ENCODE measurements around the gene KRTAP17-1.
"Not testable (repeated sequence)": the region's sequence is repeated elsewhere in the genome, so short reads cannot be mapped to it uniquely, and the experiment has no call there.

Gene KRTAP17-1

DNA sequence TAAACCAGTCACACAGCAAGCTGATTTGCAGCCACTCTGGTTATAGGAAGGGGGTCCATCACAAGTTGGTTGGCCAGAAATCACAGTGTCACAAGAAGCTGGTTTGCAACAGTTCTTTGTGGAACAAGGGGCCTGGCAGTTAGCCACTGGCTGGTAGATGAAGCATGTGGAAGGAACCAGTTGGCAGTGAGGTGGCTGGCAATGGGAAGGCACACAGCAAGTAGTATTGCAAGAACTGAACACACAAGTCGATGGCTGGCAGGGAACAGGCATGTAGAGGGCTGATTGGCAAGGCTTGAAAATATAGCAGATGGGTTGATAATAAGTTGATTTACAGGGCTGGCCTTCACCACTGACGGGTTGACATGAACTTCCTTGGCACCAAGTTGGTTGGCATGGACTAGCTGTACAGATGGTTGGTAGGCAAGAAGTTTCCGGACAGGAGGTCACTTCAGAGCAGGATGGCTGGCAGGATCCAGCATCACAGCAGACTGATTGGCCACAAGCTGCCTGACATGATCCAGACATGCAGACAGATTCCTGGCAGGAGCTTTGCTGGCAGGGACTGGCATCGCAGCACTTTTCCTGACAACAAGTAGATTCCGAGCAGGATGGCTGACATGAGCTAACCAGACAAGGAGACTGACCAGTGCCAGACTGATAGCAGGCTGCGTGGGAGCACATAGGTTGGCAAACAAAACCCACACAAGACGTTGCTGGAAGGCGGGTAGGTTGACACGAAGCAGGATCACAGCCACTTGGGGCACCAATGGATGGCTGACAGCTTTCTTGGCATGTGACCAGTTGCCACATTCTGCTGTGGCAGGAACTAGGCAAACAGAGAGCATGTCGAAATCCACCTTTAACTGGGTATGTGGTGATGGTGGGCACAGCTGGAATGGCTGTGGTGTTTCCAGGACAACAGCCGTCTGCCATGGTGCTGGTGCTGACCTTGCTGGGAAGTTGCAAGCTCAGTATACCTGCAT lies 13.3 kb downstream of the KRTAP17-1 start, which contains the start of gene KRTAP29-1:
Gene KRTAP29-1 (minus strand): TSS at position 936 of the 986 bp plus-strand sequence. CDS start 0 bp downstream, at position 936.
- DNase-seq = no peak

DNA sequence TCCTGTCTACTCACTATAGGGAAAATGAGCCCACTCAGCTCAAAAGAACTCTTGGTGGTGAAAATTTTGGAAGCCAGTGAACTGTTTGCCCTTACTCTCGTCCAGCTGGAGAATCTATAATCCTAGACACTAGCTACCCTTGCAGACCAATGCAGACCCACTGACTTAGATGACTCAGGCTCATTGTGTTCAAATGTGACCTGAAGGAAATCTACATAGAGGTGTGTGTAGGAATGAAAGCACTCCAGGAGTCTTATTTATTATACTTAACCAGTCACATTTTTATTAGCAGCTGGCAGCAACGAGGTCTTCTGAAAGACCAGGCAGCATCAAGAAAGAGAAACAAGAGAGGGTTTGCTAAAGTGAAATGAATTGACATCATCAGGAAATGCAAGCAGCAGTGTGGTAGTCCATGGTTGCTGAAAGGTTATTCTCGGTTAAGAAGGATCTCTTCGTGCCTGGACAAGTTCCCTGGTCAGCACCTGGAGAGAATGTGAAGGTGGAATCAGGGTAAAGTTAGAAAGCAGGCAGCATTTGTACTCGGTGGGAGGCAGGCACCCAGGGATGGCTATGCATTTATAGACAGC lies 14.2 kb downstream of the KRTAP17-1 start:
- DNase-seq = no peak

DNA sequence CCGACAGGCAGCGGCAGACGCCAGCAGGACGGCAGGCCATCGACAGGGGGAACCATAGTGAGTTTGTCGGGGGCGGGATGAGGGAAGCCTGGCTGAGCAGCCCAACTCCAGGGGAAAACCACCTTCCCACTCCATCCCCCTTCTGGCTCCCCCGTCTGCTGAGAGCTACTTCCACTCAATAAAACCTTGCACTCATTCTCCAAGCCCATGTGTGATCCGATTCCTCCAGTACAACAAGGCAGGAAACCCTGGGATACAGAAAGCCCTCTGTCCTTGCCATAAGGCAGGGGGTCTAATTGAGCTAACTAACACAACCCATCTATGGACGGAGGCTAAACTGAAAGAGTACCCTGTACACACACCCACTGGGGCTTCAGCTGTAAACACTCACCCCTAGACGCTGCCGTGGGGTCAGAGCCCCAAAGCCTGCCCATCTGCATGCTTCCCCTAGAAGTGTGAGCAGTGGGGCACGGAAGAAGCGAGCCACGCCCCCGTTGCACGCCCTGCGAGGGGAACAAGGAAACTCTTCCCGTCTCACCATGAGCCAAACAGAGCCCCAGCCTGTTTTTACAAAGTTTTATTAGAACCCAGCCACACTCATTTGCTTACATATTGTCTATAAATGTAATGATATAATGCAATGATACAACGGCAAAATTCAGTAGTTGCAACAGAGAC lies 16.9 kb downstream of the KRTAP17-1 start:
- no peak for DNase-seq

DNA sequence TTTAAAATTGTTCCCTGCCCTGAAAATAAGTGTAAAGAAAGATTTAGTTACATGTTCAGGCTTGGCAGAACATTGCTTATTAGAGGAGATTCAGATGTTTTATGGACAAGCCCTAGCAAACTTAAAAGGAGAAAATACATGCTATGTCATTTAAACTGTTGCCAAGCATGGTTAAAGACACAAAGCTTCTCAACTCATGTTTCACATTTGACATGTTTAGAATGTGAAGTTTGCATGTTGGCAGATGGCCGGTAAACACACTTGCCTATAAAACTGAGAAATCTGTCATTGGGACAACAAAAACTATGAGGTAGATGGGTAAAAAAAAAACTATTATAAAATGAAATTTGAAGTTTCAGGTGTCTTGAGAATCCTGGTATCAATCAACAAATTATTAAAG lies 18.7 kb downstream of the KRTAP17-1 start:
- no peak for DNase-seq

DNA sequence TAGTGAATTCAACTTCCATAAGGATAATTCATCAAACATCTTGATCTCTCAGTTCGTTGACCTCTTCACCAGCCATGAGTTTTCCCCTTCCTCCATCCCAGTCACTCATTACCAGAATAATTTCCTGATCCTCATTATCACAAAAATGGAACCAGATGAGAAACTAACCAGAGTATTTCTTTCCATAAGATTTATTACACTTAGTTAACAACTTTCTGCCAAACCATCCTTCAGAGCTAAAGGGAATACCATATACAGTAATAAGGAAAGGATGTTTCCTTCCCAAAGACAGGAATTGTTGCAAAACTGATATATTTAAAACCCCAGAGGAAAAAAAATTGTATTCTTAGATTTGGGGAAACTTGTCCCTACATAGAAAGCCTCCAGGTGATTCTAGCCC lies 21.5 kb downstream of the KRTAP17-1 start:
- DNase-seq = no peak

DNA sequence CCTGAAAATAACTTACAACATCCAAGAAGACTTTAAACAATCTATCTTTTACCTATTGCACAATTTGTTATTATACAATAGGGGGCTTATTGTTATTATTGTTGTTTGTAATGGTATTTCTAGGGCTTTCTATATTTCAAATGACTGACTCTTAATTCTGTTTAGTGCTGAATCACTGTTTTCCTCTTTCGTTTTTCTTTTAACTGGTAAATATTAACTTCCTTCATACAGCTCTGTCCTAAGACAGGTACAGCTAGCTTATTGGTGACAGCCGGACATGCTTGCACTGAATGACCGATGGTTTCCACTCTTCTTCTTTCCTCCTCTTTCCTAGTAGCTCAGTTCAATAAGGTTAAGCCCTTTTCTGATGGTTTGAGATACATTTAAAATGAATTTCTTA lies 28.5 kb downstream of the KRTAP17-1 start:
- DNase-seq = no peak

DNA sequence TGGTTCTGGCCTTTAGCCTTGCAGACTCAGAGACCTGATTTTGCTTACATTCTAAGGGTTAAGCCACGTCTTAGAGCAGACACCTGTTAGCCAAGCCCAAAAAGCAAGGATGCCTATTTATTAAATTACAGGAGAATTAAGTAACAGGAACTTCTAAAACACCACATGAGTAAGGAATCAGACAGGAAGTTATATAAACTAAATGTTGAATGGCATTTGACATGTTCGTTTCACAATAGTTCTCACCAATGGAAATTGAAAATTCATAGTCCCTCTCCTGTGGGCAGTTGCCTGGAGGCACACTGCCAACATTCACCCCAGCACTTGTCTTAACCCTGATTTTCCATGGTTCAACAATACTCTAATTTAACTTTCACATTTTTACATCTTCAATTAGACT lies 31.0 kb downstream of the KRTAP17-1 start:
- no peak for DNase-seq

DNA sequence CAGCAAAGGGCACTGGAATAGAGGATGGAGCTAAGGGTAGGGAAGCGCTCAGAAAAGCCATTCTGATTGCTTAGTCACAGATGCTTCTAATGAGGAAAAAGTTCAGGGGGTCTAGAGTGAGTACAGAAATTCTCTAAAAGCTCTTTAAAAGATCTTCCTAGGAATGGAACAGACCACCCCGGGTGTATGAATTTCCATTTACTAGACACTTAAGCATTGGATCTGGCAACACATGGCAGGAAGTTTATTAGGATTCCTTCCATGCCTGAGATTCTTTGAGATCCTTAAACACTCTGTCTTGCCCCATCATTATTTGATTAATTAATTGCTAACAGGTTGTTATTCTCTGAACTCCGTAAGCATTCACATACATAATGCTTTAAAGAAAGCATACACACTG lies 31.5 kb downstream of the KRTAP17-1 start:
- no peak for DNase-seq

DNA sequence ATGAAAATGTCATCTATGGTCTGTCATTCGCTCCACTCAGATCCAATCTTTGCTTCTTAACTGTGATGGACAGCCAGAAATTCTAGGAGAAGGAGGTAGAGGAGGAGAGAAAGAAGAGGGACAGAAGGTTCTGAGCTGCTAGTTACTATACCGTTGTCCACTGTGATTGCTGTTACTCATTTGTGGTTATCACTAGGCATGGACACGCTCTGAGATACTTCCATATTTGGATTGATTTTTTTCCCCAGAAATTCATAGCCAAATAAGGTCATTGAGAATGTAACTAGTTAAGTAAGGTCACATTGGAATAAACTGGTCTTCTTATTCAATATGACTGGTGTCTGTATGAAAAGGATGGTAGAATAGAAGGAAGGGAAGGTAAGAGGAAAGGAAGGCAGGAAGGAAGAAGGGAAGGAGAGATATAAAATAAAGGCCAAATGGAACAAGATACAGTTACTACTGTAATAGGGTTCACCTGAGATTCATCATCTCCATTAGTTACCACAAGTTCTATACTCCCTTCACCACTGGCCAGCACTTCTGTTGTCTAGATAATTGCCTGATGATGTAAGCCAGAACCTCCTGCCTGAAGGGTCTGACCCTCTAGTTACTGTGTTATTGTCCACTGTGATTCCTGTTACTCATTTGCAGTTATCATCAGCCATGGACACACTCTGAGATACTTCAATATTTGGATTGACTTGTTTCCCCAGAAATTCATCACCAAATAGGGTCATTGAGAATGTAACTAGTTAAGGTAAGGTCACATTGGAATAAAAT lies 37.1 kb downstream of the KRTAP17-1 start:
- DNase-seq = no peak

DNA sequence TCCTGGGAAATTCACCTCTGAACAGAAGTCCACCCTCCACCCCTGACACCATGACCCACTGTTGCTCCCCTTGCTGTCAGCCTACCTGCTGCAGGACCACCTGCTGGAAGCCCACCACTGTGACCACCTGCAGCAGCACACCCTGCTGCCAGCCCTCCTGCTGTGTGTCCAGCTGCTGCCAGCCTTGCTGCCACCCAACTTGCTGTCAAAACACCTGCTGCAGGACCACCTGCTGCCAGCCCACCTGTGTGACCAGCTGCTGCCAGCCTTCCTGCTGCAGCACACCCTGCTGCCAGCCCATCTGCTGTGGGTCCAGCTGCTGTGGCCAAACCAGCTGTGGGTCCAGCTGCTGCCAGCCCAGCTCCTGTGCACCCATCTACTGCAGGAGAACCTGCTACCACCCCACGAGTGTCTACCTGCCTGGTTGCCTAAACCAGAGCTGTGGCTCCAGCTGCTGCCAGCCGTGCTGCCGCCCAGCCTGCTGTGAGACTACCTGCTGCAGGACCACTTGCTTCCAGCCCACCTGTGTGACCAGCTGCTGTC lies 39.8 kb downstream of the KRTAP17-1 start, which contains the start of gene KRTAP9-7:
Gene KRTAP9-7 (plus strand): TSS at position 51 of the 543 bp plus-strand sequence. CDS start 0 bp downstream, at position 51.
- not testable (repeated sequence) for DNase-seq

DNA sequence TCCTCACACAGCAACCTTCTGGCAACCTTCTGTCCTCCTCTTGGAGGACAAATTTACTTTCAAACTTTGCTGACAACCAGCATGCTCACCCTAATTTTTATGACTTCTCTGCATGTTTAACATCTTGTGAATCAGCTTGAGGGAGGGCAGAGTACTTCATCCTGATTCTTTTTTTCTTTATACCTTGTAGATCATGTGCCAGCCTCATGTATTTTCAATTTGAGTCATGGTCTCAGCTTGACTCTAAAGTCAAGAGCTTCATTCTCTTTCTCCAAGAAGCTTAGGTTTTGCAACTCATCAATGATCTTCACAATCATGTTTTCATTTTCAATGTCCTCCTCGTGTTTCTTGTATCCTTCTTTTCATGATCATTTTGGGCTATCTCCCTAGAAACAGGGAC lies 43.7 kb downstream of the KRTAP17-1 start:
- no peak for DNase-seq

DNA sequence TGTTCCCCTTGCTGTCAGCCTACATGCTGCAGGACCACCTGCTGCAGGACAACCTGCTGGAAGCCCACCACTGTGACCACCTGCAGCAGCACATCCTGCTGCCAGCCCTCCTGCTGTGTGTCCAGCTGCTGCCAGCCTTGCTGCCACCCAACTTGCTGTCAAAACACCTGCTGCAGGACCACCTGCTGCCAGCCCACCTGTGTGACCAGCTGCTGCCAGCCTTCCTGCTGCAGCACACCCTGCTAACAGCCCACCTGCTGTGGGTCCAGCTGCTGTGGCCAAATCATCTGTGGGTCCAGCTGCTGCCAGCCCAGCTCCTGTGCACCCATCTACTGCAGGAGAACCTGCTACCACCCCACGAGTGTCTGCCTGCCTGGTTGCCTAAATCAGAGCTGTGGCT lies 44.2 kb downstream of the KRTAP17-1 start:
- not testable (repeated sequence) for DNase-seq

DNA sequence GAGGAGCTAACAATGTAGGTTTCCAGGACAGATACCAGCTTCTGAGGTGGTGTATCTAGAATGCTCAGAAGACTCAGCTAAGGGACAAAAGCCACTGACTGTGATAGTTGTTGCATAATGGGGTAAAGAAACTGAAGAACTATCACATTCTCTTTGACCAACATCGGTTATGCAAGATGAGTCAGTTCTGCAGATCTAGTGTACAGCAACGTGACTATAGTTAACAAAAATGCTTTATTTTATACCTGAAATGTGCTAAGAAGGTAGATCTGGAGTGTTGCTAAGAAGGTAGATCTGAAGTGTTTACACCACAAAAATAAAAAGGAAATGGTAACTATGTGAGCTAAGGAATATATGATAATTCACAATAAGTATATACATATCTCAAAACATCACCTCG lies 47.8 kb downstream of the KRTAP17-1 start:
- DNase-seq = no peak

DNA sequence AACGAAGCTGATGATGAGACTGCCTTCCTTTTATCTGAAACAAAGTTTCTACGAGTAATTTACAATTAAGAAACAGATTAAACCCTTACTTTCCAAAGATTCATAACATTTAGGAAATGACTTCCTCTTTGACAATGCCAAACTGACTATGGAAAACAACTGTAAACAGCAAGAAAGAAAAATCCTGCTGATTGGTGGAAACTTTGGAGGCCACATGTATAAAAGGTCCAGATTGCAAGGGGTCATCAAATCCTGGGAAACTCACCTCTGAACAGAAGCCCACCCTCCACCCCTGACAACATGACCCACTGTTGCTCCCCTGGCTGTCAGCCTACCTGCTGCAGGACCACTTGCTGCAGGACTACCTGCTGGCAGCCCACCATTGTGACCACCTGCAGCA lies 50.4 kb downstream of the KRTAP17-1 start, which contains the start of gene KRTAP9-6:
Gene KRTAP9-6 (plus strand): TSS at position 301 of the 400 bp plus-strand sequence. CDS start 0 bp downstream, at position 301.
- no peak for DNase-seq

Measured in activated CD8-positive, alpha-beta memory T cell treated with anti-CD3 and anti-CD28 coated beads for 24 hours (primary cell).